HAP-1 (cell line): ENCODE measurements around the gene AMPD1.

Source experiments
- DNase-seq, 2 experiments: peaks; one replicate each; pipeline ENCODE4 v3.0.0-alpha.2; 2016 to 2020; ENCODE audit warnings: low spot score in 2 of 2
- H3K27me3 ChIP-seq: fragments of 250-450 bp; sonication (Bioruptor Pico); 2 replicates; pipeline ENCODE4 v1.5.1; 2020; ENCODE audit warnings: low read depth, mild to moderate bottlenecking, moderate library complexity
- H3K36me3 ChIP-seq: fragments of 250-450 bp; sonication (Bioruptor Pico); replicated peaks from 2 replicates; pipeline ENCODE4 v1.5.1; 2020; ENCODE audit warnings: mild to moderate bottlenecking
- H3K4me1 ChIP-seq: fragments of 250-450 bp; sonication (Bioruptor Pico); 2 replicates; pipeline ENCODE4 v1.5.1; 2020; ENCODE audit warnings: mild to moderate bottlenecking
- H3K4me3 ChIP-seq: fragments of 250-450 bp; sonication (Bioruptor Pico); 2 replicates; pipeline ENCODE4 v1.5.1; 2020; ENCODE audit warnings: mild to moderate bottlenecking, moderate library complexity
- H3K9me3 ChIP-seq: fragments of 250-450 bp; sonication (Bioruptor Pico); 2 replicates; pipeline ENCODE4 v1.5.1; 2020; ENCODE audit warnings: mild to moderate bottlenecking, moderate library complexity
- in situ Hi-C: fragments of 300-500 bp; cut with MboI; formaldehyde crosslinking; loops from 3 replicates; pipeline ENCODE4 v1.14.3; 2020; ENCODE audit warnings: low sequenced_read_pairs, inconsistent platforms, mixed read lengths

Gene AMPD1

DNA sequence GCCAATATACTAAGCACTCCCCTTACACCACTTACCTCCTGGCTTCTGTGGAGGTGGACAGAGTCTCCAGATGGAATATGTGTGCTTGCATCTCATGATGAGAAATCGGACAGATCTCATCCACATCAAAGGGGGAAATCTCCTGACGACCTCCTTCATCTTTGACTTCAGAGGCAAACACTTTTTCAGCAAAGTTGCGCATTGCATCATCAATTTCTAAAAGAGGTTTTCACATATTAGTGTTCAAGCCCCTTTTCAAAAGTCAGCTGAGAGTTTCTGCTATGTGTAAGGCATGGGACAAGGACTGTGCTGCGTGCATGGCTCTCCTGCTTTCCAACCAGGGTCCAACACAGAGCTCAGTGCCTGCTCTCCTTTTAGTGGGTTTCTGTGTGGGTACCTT lies 6.8 kb downstream of the AMPD1 start:
- Histone ChIP-seq H3K36me3 (no peaks in the 10 kb centered on the region), H3K4me1 (no peaks in the 10 kb centered on the region), H3K4me3 (no peak overlapping the region), H3K9me3 (no peaks in the 10 kb centered on the region), H3K27me3 (peaks cover 4% of the 10 kb centered on the region; the same call in 1 of the 2 replicates)
- DNase-seq, result no peak
- in situ Hi-C loops, result no loop called here

DNA sequence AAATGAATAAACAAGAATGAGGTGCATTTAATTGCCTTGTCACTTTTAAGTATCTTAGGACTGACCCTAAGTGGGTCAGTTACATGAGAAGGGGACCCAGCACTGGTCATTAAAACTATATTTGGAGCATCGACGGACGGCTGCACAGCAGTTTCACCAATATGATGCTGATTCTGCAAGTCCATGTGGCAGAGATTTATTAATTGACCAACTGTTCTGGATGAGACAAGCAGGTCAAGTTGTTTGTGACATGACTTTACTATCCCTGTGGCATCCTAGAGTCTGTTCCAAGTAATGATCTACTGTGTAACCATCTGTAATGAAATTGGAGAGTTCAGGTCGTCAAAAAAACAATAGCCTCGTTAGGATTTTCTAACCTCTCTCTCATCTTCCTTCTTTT lies 9.5 kb downstream of the AMPD1 start:
- no peaks in the 10 kb centered on the region for H3K36me3 ChIP-seq
- H3K4me1 ChIP-seq, result no peaks in the 10 kb centered on the region
- H3K9me3 ChIP-seq, result no peaks in the 10 kb centered on the region
- H3K27me3 ChIP-seq, result peaks cover 4% of the 10 kb centered on the region; the same call in 1 of the 2 replicates
- in situ Hi-C loops, result no loop called here
- DNase-seq, result no peak
- no peak overlapping the region for H3K4me3 ChIP-seq

DNA sequence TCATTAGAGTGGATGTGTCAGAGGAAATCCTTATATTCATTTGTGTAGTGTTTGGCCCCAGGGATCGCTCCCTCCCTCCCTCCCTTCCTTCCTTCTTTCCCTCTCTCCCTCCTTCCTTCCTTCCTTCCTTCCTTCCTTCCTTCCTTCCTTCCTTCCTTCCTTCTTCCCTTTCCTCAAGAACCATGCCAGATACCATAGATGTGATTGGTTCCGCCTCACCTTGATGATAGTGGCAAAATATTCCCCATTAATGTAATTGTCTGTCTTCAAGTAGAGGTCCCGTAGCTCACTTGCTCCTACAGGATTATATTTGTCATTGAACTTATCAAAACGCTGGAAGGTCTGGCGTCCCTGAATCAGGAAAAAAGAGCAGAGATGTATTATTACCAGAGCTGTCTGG lies 17.7 kb downstream of the AMPD1 start:
- Histone ChIP-seq H3K4me3 (no peak overlapping the region), H3K4me1 (no peaks in the 10 kb centered on the region), H3K36me3 (no peaks in the 10 kb centered on the region), H3K27me3 (0 out of 2 replicates have a peak, but pooled peaks cover 15% of the 10 kb centered on the region), H3K9me3 (no peaks in the 10 kb centered on the region)
- in situ Hi-C loops, result no loop called here
- DNase-seq, result no peak

DNA sequence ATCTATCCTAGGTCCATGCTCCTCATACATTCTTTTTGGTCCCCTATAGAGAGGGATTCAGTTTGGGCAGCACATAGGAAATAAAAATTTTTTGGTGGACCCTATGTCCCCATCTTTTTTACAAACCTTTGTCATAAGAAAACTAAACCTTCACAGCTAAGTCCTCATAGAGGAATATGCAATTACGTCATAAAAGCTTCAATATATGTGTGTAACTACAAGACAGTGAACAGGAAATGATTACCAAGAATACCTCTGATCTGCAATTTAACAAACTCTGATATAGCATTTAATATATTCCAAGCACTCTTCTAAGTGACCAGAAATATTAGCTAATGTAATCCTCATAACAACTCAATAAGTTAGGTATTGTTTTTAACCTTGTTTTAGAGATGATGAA lies 19.2 kb downstream of the AMPD1 start:
- H3K9me3 ChIP-seq, result no peaks in the 10 kb centered on the region
- no peak for DNase-seq
- in situ Hi-C loops, result no loop called here
- no peaks in the 10 kb centered on the region for H3K4me1 ChIP-seq
- no peak overlapping the region for H3K4me3 ChIP-seq
- H3K27me3 ChIP-seq, result 0 out of 2 replicates have a peak, but pooled peaks cover 15% of the 10 kb centered on the region
- H3K36me3 ChIP-seq, result no peaks in the 10 kb centered on the region

DNA sequence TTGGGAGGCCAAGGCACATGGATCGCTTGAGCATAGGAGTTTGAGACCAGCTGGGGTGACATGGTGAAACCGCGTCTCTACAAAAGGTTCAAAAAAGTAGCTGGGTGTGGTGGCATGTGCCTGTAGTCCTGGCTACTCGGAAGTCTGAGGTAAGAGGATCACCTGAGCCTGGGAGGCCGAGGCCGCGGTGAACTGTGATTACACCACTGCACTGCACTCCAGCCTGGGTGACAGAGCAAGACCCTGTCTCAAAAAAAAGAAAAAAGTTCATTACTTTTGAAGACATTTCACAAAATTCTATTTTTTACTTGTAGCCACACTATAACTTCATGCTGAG lies 23.4 kb downstream of the AMPD1 start:
- DNase-seq, result no peak
- Histone ChIP-seq H3K36me3 (no peaks in the 10 kb centered on the region), H3K9me3 (no peaks in the 10 kb centered on the region), H3K4me3 (no peak overlapping the region), H3K27me3 (0 out of 2 replicates have a peak, but pooled peaks cover 3% of the 10 kb centered on the region), H3K4me1 (peaks cover 6% of the 10 kb centered on the region)
- in situ Hi-C loops, result no loop called here

DNA sequence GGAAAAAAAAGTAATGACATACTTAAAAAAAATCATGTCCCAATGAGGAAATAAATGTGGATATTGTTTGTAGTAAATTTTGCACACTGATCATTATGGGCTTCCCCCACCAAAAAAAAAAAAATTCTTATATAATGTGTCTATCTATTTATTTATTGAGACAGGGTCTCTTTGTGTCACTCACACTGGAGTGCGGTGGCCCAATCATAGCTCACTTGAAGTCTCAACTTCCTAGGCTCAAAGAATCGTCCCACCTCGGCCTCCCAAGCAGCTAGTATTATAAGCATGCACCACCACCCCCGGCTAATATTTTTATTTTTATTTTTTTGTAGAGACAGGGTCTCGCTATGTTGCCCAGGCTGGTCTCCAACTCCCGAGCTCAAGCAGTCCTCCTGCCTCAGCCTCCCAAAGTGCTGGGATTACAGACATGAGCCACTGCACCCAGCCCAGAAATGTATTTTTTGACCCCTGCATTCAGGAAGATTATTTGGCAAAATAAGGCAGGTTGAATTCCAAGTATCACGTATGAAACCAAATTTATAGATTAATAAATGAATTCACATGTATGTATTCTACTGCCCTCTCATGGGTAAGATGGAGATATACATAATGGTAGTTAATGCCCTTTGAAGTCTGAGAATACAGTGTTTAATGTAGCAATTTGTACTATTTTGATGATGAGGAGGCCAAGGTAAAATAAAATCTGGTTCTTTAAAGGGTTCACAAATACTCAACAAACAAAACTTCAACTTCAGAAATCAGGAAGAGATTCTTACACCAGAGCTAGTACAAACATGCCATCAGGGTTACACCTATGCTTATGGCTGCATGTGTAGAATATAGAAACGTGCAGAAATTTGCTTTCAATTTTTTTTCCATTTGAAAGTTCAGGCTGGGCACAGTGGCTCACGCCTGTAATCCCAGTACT lies 24.1 kb downstream of the AMPD1 start:
- Histone ChIP-seq H3K4me3 (no peak overlapping the region), H3K4me1 (peaks cover 6% of the 10 kb centered on the region), H3K9me3 (no peaks in the 10 kb centered on the region), H3K36me3 (no peaks in the 10 kb centered on the region), H3K27me3 (0 out of 2 replicates have a peak, but pooled peaks cover 3% of the 10 kb centered on the region)
- in situ Hi-C loops, result no loop called here
- no peak for DNase-seq

DNA sequence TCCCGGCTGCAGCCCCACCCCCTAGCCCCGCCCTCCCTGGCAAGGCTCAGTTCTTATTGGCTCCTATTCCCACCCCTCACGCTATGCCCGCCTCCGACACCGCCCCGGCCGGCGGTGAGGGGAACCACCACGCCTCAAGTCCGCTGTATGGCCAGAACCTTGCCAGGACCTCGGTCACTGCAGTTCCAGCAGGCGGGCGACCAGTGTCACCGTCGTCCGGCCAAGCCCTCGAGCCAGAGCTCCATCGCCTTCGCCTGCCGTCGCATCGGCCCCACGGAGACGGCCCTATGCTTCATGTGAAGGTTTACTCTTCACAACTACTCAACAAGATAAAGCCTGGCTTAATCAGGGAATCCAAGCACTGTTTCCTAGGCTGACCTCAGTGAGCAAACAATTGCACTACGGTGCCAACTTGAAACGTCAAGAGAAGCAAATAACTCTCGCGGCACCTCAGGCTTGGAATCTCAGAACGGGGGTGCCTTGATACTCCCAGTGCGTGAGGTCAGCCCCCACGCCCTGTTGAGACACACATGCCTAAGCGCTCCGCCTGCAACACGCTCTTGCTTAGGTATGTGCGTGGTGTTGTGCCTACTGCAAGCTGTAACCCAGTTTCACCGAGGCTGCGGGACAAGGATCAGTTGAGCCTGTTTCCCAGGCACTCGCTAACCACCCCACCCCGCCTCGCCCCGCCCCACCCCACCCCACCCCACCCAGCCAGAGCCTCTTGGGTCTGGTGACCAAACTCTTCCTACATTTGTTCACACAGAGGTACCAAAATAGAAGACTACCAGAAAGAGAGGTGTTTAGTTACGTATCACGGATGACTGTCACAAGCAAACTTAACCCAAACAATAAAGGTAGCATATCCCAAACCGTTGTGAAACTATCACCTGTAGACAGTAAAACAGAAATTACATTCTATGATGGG lies 25.0 kb downstream of the AMPD1 start:
- H3K27me3 ChIP-seq, result 0 out of 2 replicates have a peak, but pooled peaks cover 3% of the 10 kb centered on the region
- in situ Hi-C loops, result no loop called here

DNA sequence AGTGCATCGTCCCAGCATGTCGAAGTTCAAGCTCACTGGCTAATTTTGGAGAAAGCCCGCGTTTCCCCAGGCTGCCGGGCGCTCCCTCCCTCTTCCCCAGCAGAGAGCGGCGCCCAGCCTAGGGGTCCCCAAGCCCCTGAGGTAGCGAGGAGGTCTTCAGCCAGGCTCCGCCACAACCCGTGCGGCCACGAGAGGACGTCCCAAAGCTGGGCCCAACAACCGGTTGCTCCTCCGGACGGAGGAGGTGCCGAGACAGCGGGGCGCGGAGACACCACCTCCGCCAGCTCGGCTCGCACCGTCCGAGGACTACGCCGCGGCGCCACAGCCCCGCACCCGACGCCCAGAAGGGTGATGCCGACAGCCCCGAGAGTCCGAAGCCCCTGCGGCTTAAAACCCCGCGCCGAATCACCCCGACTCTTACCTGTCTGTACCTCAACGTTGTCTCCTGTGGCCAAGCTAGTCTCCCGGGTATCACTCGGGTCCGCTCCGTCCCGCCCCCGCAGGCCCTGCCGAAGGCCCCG lies 25.7 kb downstream of the AMPD1 start, which contains the start of gene DENND2C:
Gene DENND2C (minus strand): TSS at position 488 of the 521 bp plus-strand sequence. CDS start 44,065 bp downstream, outside the sequence.
- Histone ChIP-seq H3K27me3 (0 out of 2 replicates have a peak, but pooled peaks cover 3% of the 10 kb centered on the region), H3K9me3 (no peaks in the 10 kb centered on the region), H3K36me3 (no peaks in the 10 kb centered on the region), H3K4me3 (peak within 1 kb of the TSS; percentile 69), H3K4me1 (peaks cover 6% of the 10 kb centered on the region)
- in situ Hi-C loops, result no loop called here
- no peak for DNase-seq

More for the DNA sequence above, 25.0 kb downstream of the AMPD1 start:
- peak overlapping the region; percentile 69 for H3K4me3 ChIP-seq
- no peaks in the 10 kb centered on the region for H3K36me3 ChIP-seq
- H3K9me3 ChIP-seq, result no peaks in the 10 kb centered on the region
- peak; percentile 86 to 97 for DNase-seq
- peaks cover 6% of the 10 kb centered on the region for H3K4me1 ChIP-seq

DNA sequence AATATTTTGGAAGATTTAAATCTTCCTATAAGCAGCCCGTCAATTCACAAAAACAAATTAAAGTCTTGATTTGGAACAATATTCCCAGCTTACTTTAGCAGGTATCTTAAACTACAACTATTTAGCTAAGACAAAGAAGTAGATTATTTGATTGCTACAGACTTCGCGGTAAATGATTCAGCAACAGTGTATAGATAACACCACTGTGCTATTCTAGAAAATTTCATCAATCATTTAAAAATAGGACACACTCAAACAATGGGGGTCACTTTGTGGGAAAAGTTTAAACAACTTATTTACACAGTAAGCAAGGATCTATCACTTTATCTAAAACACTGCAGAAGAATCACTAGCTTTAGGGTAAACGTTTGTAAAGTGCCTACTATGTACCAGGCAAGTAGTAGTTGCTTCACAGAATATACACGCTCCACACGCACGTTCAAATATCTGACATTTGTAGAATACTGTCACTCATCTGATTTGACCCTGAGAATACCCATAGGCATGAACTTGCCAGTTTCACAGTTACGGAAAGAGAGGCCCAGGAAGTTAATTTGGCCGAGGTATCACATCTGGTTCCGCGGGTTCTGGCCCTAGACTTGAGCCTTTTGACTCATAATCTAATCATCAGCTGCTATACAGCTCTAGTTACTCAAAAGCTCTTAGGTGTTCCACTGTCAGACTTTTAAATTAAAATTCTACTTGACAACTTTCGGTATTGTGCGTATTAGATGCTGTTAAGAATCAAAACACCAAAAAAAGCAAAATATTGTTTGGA lies 26.4 kb downstream of the AMPD1 start:
- in situ Hi-C loops, result no loop called here
- Histone ChIP-seq H3K27me3 (0 out of 2 replicates have a peak, but pooled peaks cover 2% of the 10 kb centered on the region), H3K4me1 (peaks cover 6% of the 10 kb centered on the region), H3K9me3 (no peaks in the 10 kb centered on the region), H3K4me3 (peak overlapping the region; percentile 69), H3K36me3 (no peaks in the 10 kb centered on the region)
- DNase-seq, result no peak

DNA sequence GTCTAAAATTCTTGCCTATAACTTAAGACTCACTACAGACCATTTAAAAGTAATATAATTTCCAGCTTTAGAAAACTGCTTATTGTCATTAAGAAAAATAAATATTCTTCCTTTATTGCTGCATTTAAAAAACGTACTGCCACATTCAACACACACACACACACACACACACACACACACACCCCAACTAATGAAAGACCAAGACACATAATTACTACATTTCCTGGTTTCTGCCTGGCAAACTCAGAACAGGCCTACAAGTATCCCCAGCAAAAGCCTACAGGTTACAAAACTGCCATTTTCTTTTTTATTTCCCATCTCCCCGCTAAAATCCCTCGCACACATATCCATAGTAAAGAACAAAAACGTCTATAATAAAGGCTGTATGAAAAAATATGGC lies 27.0 kb downstream of the AMPD1 start:
- in situ Hi-C loops, result no loop called here
- no peaks in the 10 kb centered on the region for H3K9me3 ChIP-seq
- H3K4me1 ChIP-seq, result peaks cover 6% of the 10 kb centered on the region
- no peak for DNase-seq
- H3K36me3 ChIP-seq, result no peaks in the 10 kb centered on the region
- H3K4me3 ChIP-seq, result no peak overlapping the region
- H3K27me3 ChIP-seq, result no peaks in the 10 kb centered on the region

DNA sequence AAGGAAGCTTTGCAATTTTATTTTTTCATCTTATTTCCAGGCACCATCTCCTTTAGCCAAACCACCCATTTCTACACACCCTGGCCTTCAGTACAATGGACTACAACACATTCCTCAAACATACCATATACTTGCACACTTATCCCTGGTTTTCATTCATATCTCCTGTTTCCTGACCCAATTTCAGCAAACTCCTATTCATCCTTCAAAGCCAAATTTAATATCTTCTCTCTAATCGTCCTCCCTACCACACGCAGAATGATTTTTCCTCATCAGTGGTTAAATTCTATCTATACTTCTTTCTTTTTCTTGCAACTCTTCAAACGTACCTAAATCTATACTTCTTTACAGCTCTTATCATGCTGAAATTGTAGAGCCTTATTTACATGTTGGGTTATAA lies 28.4 kb downstream of the AMPD1 start:
- H3K36me3 ChIP-seq, result no peaks in the 10 kb centered on the region
- no peaks in the 10 kb centered on the region for H3K27me3 ChIP-seq
- no peaks in the 10 kb centered on the region for H3K9me3 ChIP-seq
- peaks cover 6% of the 10 kb centered on the region for H3K4me1 ChIP-seq
- H3K4me3 ChIP-seq, result no peak overlapping the region
- in situ Hi-C loops, result no loop called here
- no peak for DNase-seq

DNA sequence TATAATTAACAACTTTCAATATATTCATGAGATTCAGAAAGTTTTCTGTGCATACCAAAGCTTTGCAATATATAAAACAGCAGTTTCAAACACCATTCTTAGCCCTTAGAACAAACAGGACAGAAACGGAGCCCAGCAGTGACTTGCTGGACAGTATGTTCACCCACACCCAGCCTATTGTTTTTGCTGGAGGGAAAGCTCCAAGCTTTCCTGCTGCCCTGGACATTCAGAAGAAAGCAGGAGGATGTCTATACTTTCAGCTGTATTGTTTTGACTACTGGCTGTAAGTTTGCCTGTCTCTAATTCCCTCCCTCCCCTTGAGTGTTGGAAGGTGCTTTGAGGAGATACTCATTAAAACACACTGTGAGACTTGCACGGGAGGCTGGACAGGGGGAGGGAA lies 35.1 kb downstream of the AMPD1 start:
- Histone ChIP-seq H3K4me1 (no peaks in the 10 kb centered on the region), H3K4me3 (no peak overlapping the region), H3K9me3 (no peaks in the 10 kb centered on the region; the same call in 1 of the 2 replicates), H3K36me3 (no peaks in the 10 kb centered on the region), H3K27me3 (peaks cover 4% of the 10 kb centered on the region)
- no peak for DNase-seq
- in situ Hi-C loops, result no loop called here

DNA sequence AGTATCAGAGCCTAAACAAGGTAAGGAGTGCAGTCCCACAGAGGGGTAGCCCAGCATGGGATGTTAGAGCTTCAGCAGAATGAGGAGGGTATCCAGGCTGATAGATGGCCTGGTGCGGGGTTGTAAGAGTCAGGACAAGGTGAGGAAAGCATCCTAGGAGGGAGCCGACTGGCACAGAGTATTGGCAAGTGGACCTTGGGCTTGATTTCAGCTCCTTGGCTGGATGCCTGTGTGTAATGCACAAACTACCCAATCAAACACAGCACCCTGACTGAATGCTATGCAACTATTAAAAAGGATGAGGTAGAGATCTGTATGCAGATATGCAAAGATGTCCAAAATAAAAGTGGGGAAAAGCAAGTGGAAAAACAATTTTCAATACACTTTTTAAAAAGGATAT lies 43.5 kb downstream of the AMPD1 start:
- in situ Hi-C loops, result no loop called here
- H3K4me3 ChIP-seq, result no peak overlapping the region
- no peaks in the 10 kb centered on the region for H3K27me3 ChIP-seq
- peaks cover 2% of the 10 kb centered on the region; the same call in 1 of the 2 replicates for H3K4me1 ChIP-seq
- DNase-seq, result no peak
- no peaks in the 10 kb centered on the region for H3K9me3 ChIP-seq
- H3K36me3 ChIP-seq, result no peaks in the 10 kb centered on the region
